Activated CD4-positive, alpha-beta T cell treated with anti-CD3 and anti-CD28 coated beads, Interleukin-2, Interleukin-6, amounts not matched to agents 100 ng/mL and 50 ng/mL, durations not matched to agents 16 hours and 8 hours (primary cell): ENCODE data around the gene PDILT.
"Not testable (repeated sequence)": the region's sequence is repeated elsewhere in the genome, so short reads cannot be mapped to it uniquely, and the experiment has no call there.

ENCODE experiments used
- DNase-seq: peaks from one replicate; pipeline ENCODE4 v3.0.0-alpha.2; 2020

Gene PDILT

DNA sequence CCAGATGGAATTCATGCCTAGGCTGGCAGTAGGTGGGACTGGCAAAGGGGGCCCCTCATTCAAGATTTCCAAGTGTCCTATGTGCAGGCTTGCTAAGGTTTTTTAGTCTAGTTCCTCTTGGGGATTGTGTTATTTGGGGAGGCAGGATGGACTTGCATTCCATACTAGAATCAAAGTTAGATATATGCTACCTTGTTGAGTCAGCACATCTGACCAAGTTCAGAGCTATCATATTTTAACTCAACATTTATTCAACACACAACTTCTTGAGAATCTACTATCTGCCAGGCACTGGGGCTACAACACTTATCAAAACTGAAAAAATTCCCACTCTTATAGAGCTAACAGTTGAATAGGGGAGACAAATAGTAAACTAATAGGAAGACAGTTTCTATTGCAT lies 83.9 kb downstream of the PDILT start:
- DNase-seq, result no peak

DNA sequence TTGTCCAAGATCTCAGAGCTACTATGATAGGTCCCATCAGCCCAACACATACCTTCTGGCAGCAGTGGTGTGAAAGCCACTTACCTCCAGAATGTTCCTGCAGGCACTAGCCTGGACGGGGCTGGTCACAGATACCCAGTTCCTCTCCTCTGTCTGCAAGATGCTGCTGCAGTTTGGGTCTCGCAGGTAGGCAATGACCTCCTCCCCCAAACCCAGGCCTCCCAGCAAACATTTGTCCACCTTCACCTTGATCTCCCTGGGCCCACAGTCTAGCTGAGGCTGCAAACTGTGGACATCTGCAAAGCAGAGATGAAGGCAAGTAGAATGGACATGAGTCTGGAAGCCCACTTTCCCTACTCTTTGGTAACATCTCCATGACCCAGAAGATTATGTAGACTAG lies 84.4 kb downstream of the PDILT start:
- DNase-seq, result no peak

DNA sequence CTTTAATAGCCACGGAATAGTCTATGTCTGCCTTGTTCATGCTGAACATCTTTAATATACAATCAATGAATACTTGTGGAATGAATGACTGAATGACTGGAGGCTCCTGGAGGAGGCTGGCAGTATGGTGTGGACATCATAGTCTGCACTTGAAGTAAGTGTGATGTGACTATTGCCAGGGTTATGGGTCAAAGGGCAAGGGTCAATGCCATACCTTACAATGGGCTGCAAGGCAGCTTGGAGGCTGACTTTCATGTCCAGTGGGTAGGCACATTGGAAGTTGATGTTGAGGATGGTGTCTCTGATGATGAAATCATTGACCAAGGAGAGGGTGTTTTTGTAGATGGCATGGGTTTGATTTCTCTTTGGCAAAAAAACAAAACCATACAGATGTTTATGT lies 85.1 kb downstream of the PDILT start:
- DNase-seq, result no peak

DNA sequence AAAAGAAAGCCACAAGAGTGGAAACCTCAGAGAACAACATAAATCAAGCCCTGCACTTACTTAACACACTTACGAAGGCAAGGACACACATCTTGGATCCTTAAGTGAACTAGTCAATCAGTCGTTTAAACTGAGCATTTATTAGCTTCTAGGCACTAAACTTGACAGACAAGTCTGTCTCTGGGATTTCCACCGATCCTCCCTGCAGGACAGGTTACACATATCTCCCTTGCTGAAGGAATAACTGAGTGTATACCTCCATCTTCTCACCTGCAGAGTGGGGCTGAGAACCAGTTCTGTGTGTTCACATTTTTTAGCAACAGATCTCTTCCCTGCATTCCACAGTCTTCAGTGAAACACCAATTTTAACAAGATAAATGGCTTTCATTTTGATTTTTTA lies 86.1 kb downstream of the PDILT start:
- DNase-seq, result no peak

- DNase-seq, result no peak
Measured at GRCh38 chr16:20318006-20318405, 86.5 kb downstream of the PDILT start.

GRCh38 chr16:20317117-20317516 lies 87.4 kb downstream of the PDILT start:
- no peak for DNase-seq

DNA sequence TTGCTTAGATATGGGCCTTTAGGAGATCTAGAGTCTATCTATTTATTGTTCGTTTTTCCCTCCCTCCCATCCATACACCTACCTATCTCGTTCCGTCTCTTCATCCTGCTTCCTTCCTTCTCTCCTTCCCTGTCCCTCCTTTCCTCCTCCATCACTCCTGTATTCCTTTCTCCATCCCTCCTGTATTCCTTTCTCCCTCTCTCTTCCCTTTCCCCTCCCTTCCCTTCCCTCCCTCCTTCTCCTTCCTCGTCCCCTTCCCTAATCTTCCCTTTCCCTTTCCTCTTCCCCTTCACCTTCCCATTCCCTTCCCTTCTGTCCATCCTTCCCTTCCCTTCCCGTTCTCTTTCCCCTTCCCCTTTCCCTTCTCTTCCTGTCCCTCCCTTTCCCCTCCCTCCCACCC lies 87.8 kb downstream of the PDILT start:
- no peak for DNase-seq

DNA sequence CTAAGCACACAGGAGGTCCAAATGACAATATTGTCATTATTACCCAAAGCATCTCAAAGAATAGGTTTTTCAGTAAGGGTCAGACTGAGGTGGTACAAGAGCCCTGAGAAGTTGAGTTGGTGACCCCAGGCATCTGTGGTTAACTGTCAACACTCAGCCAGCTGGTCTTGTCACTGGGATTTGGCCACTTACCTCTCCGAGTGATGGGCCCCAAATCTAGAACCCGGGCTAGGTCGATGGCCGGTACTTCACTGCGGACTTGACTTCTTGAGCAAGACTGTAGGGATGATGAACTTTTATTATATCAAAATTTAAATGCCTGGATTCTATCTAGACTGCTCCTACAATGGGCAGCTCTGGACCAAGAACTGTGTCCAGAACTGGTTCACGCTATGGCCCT lies 88.8 kb downstream of the PDILT start:
- DNase-seq, result no peak

DNA sequence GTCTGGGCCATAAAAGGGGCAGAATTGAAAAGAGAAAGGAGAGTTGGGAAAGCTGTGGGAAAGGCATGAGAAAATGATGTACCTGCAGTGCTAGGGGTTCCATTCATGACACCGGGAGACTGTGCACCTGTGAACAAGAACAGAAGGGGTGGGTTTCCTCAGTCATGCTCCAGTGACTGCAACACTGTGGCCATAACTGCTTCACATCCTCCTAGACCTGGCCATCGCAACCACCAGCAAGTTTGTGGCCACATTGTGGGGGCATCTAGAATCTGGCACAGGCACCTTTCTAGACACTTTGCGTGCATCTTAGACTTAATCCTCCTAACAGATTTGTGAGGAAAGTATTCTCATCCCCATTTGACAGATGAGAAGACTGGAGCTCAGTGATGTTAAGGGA lies 90.0 kb downstream of the PDILT start:
- no peak for DNase-seq

GRCh38 chr16:20313741-20314140 lies 90.8 kb downstream of the PDILT start:
- DNase-seq, result no peak

- not testable (repeated sequence) for DNase-seq
Measured at GRCh38 chr16:20312536-20313095, 91.9 kb downstream of the PDILT start.

GRCh38 chr16:20311548-20311947 lies 93.0 kb downstream of the PDILT start:
- DNase-seq, result no peak

DNA sequence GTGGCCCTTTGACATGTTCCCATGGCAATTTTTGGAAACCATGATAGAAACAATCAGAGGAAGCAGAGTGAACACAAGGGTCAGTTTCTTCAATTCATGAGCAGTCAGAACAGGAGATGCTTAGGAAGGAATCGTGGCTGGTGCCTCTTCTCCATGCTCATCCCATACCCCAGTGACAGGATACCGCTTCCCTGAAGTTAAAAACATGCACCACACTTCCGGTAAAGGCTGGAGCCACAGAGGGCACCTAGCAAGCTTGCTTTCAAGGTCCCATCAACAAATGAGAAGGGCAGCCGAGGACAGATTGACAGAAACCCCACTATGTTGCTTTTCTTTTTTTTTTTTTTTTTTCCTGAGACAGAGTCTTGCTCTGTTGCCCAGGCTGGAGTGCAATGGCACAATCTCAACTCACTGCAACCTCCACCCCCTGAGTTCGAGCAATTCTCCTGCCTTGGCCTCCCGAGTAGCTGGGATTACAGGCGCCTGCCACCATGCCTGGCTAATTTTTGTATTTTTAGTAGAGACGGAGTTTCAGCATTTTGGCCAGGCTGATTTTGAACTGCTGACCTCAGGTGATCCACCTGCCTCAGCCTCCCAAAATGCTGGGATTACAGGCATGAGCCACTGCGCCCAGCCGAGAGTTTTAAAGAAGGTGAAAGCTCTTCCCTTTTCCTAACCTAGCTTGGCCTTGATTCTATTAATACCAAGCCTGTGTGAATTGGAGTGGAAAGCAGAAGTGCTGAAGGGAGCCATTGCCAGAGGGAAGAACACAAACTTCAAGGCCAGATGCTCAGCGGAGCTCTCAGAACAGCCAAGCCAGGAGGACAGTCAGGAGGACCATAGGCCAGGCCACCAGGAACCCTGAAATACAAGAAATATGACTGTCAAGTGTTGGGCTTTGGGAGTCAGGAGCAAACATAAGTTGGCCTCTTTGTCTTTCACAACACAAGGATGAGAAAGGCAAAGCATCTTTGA lies 93.8 kb downstream of the PDILT start:
- DNase-seq, result no peak

DNA sequence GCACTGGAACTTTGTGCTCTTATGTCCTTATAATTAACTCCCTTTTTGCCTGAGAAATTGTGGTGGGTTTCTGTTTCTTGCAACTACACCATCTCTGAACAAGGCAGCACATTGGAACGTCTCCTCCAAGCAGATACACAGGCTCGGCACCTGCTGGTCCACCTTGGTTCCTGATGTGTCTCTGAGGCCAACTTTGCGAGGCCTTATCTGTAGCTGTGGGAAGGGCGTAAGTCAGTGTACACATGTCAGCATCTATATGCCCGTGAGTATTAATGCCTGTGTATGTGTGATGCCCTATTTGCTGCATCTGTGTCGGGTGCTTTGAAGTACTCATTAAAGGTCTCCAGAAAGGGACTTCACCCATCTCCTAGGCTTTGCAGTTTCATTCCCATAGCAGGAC lies 94.8 kb downstream of the PDILT start:
- DNase-seq, result no peak
